GM18868 (cell line): ENCODE data around the gene ATXN1.
A peak's percentile ranks its signal among the peaks of the same experiment; 100 is the strongest.
"Not testable (repeated sequence)": the region's sequence is repeated elsewhere in the genome, so short reads cannot be mapped to it uniquely, and the experiment has no call there.

ENCODE experiments used
- ATAC-seq: cut with Tn5 transposase; IDR thresholded peaks from one replicate; pipeline ENCODE4 v1.9.1; 2021; ENCODE audit warnings: mild to moderate bottlenecking, moderate library complexity; ENCODE audit not compliant: unreplicated experiment

ATXN1 gene

DNA sequence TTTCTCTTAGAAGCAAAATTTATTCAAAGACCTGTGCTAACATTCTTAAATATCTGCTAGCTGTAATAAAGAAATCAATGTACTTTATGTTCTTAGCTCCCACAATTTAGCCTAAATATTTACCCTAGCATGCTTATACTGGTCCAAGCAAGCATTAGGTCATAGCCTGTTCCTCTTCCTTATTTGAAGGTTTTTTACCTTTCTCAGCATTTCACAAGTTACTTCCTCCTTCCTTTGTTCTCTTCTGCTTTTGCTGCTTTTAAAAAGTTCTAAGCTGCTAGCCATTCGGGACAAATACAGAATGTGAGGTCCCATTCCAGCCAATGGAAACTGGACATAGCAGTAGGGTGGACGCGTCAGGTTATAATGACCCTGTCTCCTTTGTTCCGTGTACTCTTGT is 354.7 kb downstream of the ATXN1 start:
- not testable (repeated sequence) for ATAC-seq

DNA sequence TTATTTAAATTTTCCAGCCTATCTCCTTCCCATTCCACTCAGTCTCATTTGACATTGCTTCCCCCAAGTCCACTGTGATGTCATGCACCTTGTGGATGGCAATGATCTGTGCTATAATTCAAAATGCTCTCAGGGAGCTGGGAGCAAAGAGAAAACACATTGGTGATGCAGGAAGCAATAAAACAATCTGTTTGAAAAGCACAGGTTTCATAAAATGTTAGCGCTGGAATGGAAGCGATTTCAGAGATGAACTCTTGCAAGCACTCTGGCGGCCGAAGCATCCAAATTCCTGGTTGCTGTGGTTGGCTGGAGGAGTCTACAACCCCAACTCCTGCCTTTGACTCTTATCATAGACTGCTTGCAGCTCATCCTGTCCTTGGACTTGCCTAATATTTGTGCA is 355.9 kb downstream of the ATXN1 start:
- ATAC-seq: no peak

DNA sequence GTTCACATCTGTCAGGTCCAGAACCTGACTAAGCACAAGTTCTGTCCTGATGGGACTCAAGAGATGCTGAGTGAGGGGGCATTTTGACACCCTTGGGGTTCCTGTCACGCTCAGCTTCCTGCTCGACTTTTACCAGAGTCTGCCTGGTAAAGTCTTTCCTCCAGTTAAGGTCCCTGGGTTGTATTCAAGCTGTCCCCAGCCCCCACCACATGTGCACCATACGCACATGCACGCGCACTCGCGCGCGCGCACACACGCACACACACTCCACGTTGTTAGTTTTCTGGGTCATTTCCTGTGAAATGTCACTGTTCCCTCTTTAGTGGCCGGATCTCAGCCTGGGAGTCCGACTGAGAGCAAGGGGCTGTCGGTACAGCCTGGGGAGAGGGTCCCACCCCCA is 356.8 kb downstream of the ATXN1 start:
- ATAC-seq: no peak

DNA sequence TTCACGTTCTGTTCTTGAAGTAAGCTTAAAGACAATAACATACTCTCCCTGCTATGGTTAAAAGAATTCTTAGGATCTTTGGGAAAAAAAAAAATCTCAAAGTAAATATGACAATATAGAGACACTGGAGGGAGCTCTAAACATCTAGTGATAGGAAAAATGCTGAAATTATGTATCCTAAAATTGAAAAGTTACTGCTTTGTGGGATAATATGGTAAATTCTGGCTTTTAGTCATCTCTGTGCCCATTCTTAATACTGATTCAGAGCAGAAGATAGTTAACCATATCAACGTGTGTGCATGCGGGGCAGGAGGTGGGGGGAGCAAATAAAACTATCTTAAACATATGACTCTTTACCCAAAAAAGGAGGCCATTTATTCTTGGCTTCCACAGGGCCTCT is 357.4 kb downstream of the ATXN1 start:
- no peak for ATAC-seq

DNA sequence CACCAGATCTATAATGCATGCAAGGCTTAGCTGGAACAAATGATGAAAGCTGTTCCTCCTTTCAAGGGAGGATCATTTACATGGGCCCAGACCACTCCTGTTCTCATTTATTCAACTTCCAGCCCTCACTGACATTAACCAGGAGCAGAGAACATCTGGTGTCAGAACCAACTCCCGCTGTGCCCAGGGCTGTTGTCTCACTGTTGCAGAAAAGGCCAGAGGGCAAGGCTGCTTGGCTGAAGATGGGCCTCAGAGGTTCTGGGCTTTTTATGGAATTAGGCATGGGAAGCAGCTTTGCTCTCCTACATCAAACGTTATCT is 358.7 kb downstream of the ATXN1 start:
- ATAC-seq: no peak

DNA sequence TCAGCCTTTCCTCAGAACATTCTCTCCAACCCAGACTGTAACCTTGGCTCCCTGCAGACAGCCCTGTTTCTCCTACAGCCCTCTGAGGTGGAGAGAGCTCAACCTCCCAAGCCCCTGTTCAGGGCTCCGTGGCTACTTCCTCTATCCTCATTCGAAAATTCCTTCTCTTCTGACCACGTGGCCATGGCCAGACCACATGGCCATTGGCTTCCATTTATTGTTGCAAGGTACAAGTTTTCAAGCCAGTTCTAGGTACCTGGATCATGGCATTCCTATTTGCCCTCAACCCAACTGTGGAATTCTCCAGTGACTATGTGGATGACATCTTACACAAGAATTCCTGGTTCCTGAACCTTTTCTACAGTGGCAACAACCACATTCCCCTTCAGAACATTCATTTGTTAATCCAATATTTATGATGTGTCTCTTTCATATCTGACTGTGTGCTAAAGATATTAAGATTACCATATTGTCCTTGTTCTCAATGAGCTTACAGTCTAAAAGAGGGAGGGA is 361.0 kb downstream of the ATXN1 start:
- no peak for ATAC-seq

DNA sequence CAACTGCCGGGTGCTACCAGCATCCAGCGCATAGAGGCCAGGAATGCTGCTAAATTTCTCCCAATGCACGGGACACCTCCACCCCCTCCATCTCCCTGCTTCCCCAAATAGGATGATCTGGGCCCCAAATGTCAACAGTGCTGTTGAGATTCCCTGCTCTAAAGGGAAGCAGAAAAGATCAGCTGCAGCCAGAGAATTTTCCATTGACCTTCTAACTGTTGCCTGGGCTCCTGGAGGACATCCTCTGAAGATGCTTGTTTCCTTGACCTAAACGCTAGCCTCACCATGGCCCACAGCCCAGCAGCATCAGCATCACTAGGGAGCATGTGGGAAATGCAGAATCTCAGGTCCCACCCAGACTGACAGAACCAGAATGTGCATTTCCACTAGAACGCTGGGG is 361.6 kb downstream of the ATXN1 start:
- ATAC-seq: no peak

DNA sequence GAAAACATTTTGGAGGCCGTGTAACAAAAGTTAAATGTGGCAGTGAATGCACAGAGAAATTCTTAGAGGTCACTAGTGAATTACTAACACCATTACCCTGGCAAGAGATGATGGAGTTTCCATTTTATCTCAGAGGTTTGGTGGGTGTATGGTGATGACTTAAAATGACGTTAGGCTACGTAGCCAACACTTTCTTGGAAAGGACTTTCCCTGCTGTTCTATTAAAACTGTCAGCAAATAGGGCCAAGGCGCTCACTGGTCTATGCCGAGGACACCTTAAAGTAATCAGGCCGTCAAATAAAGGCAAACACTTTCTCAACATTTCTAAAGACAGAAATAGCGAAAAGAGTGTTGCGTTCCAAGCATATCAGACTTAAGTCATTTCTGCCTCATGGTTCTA is 362.1 kb downstream of the ATXN1 start:
- no peak for ATAC-seq

DNA sequence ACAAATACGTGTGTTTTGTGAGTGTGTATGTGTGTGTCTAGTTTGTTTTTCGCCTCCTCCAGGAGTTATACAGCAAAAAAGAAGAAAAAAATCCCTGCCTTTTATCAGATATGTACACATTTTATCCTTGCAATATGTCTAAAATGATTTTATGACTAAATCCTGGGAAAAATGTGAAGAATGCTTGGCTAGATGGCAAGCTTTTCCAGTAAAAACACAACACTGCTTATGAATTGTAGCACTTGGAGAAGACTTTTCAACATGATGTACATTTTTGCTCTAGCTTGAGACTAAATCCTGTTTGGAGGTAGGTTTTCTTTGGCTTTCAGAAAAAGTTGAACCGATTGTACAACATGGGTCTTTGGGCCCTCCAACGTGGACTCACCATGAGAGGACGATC is 362.7 kb downstream of the ATXN1 start:
- no peak for ATAC-seq

DNA sequence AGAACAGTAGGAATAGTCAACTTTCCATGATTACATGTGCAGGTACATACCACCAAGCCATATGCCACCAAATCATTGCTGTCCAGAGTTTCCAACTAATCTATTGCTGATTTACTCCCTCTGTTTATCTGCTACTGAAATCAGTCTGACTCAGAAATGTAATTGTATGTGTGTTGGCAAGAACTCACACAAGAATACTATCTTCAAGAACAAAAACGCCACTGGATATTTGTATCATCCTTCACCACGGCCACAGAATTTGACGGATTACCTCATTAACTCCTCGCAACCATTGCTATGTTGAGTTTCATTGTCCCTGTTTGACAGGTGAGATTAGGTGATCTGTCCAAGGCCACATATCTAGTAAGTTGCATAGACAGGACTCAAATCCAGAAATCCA is 363.6 kb downstream of the ATXN1 start:
- no peak for ATAC-seq

DNA sequence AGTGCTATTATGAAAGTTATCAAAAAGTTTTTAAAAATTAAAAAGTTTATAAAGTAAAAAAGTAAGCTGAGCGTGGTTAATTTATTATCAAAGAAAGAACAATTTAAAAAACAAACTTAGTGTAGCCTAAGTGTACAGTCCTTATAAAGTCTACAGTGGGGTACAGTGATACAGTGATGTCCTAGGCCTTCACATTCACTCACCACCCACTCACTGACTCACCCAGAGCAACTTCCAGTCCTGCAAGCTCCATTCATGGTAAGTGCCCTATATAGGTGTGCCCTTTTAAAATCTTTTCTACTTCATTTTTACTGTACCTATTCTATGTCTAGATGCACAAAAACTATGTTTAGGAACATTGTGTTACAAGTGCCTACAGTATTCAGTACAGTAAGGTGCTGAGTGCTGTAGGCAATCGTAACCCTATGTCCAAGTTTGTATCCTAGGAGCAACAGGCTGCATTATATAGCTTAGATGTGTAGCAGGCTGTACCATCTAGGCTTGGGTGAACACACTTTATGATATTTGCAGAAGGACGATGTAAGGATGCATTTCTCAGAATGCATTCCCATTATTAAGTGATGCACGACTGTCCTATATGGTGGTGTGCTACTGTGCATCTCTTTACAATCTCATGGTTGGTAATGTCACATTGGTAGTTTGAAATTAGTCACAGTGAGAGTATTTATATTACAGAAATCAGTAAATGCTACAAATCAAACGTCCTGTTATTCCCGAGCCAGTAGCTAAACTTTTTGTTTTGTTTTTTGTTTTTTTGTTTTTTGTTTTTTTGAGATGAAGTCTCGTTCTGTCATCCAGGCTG is 364.6 kb downstream of the ATXN1 start:
- no peak for ATAC-seq

DNA sequence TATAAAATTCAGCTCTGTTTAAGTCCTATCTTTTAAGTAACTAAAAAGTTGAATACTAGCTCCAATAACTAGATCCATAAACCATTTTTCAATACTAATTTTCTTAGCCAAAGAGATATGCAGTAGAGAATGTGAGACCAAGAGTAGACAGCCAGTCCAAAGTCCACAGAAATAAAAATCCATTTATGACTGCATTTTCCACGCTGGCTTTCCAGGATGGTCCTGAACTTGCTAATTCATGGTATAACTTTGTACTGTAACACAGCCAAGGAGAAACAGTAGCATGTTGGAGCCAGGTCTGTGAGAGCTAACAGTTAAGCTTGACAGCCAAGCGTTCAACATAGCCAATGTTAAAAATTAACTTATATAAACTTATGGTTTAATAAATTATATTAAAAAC is 366.6 kb downstream of the ATXN1 start:
- no peak for ATAC-seq

DNA sequence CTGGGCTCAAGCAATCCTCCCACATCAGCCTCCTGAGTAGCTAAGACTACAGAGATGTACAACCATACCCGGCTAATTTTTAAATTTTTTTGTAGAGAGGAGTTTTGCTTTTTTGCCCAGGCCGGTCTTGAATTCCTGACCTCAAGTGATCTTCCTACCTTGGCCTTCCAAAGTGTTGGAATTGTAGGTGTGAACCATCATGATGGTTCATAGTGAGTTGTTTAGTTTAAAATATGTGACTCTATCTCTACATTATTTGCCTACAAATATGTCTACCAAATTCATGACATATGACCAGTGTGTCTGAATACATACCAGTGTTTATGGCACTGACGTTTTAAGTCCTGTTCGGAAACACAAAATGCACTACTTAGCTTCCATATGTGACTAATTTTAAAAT is 367.9 kb downstream of the ATXN1 start:
- ATAC-seq: no peak

DNA sequence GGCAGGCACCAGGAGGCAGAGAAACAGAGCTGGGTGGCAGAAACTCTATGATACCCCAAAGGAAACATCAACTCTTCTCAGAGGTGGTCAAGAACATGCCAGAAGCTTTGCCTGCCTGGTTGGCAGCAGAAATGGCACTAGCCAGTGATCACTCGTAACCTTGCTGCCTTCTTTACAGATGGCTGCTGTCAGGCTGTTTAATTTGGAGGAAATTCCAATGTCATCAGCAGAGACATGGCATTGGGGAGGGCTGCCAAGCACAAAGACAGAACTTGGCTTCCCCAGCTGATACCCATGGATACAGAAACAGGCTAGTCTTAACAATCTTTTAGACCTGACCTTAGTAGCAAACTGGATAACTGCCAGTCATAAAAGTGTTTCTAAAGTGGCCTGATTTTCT is 369.2 kb downstream of the ATXN1 start:
- no peak for ATAC-seq

DNA sequence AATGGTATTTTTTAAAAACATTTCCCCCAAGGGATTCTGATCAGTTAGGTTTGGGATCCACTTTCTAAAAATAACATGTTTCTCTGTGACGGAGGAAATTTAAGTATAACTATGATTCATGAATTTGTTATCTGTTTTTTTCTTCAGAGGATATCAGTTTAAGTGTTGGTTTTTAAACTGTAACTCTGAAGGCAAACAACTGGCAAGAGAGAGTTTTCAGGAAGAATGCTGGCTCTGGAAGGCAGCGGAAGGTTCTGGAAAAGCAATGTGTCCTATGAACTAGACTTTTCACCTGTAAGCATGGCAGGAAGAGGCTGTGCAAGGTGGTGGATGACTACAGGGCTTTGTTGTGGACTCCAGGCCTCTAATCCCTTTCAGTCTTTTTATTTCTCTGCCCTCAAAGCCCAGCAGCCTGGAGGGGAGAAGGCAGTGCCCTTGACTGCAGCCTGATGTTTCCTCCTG is 369.8 kb downstream of the ATXN1 start:
- ATAC-seq: no peak

DNA sequence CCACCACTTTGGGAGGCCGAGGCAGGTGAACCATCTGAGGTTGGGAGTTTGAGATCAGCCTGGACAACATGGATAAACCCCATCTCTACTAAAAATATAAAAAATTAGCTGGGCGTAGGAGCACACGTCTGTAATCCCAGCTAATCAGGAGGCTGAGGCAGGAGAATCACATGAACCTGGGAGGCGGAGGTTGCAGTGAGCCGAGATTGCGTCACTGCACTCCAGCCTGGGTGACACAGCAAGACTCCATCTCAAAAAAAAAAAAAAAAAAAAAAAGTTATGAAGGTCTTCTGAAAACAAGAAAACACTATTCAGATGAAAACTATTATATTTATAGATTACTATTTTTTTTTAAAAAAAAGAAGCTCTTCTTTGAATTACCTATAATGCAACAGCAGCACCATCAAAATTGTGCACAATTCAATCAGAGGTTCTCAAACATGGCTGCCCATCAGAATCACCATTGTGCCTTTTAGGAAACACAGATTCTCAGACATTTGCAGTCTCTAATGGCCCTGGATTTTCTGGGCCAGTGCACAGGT is 370.3 kb downstream of the ATXN1 start:
- ATAC-seq: not testable (repeated sequence)

DNA sequence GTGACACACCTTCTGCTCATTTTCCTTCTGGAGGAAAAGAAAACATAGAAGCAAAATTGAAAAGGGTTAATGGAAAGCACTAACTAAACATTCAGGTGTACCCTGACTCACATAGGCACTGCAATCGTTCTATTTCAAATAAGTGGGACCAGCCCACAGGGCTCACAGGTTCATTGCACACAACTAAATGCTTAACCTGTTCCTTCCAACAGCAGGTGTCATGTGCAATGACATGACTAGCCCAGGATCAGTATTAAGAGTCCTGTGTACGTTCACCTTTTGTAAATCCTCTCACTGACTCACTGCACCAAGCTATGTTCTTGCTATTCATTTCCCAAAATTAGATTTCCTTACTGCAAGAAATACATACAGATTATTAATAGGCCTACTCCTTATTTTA is 371.6 kb downstream of the ATXN1 start:
- no peak for ATAC-seq

DNA sequence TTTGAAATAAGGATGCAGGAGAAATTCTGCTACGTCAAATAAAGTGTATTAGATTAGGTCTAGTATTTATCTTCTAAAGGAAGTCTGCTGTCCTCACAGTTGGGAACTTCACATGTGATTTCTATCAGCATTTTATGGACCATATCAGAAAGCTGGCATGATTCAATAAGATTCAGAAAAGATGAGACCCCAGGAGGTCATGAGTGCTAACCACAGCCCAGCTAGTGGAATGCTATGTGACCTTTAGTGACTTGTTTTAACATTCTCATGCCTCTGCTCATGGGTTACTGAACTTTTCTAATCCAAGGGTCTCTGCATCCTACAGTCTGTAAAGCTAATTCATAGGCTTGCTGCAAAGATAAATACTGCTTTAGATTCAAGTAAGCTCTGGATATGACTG is 372.8 kb downstream of the ATXN1 start:
- ATAC-seq: no peak

DNA sequence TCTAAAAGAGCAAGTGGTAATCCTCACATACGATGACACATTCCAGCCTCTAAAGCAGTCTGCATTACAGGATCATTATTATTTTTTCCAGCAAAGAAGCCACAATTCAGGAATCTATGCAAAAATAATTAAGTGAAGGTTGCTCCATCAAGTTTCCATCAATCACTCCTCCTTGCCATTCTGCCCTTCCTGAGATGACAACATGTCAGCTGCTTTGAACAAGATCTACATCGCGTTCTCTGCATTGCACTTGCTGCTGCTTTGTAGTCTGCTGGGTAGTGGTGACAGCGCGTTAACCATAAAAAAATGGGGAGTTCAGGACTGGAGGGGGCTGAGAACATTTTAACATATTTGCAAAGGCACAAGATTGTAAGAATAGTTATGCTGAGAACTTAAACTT is 375.2 kb downstream of the ATXN1 start:
- ATAC-seq: no peak

DNA sequence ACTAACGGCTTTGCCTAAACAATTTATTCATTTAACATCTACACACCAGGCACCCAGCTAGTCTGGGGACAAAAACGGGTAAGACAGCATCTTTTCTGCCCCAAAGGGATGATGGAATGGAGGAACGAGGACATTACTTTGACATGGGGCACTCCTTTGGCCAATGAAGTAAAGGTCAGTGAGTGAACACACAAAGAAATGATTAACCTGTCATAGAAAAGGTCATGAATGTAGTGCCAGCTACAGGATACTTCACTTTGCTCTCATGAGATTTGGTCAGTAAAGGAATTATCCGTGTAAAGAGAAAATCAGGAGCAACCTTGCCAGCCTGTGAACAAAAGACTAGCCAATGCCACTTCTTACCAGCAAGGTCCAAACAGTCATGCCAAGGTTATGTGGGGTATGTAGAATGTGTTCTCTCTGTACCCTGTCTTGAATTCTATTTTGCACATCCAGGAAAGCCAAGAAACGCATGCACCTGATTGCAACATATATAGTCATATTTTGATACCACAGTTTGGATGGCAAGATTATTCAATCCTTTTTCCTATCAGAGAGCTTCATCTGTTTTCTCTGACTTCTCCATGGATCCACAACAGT is 377.6 kb downstream of the ATXN1 start:
- ATAC-seq: no peak

DNA sequence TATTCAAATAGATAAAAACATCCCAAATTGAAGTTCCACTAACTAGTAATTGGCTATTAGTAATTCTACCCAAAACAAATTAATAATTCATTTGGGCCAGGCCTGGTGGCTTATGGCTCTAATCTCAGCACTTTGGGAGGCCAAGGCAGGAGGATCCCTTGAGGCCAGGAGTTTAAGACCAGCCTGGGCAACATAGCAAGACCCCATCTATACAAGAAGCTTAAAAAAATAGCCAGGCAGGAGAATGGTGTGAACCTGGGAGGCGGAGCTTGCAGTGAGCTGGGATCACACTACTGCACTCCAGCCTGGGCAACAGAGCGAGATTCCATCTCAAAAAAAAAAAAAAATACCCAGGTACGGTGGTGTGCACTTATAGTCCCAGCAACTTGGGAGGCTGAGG is 379.3 kb downstream of the ATXN1 start:
- not testable (repeated sequence) for ATAC-seq

DNA sequence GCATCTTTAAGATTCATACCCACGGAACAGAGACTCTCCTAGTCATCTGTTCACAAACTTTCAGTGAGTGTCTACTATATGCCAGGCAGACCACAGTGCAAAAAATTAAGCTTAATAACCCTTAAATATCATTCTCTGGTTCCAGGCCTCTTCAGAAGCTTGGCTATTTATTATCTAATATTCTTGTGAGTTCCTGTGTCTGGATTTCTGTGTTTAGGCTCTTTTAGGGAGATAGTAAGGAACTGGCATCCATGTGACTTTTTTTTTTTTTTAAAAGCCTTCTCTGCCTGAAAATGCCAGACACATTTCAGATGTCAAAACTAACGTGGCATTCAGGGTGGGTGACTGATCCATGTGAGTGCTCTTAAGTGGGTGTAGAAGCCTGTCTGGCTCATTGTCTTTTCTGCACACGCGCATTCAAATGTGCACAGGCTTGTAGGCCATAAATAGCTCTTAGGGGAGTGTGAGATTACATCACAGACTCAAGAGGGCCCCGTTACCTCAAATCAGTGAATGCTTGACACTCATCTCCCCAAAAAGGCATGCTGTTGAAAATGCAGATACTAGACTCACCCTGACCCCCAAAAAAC is 380.9 kb downstream of the ATXN1 start:
- peak; percentile 76 for ATAC-seq
